ENCODE results near the gene ZNF620.
"Not testable (repeated sequence)": the region's sequence is repeated elsewhere in the genome, so short reads cannot be mapped to it uniquely, and the experiment has no call there.

The ZNF620 gene

DNA sequence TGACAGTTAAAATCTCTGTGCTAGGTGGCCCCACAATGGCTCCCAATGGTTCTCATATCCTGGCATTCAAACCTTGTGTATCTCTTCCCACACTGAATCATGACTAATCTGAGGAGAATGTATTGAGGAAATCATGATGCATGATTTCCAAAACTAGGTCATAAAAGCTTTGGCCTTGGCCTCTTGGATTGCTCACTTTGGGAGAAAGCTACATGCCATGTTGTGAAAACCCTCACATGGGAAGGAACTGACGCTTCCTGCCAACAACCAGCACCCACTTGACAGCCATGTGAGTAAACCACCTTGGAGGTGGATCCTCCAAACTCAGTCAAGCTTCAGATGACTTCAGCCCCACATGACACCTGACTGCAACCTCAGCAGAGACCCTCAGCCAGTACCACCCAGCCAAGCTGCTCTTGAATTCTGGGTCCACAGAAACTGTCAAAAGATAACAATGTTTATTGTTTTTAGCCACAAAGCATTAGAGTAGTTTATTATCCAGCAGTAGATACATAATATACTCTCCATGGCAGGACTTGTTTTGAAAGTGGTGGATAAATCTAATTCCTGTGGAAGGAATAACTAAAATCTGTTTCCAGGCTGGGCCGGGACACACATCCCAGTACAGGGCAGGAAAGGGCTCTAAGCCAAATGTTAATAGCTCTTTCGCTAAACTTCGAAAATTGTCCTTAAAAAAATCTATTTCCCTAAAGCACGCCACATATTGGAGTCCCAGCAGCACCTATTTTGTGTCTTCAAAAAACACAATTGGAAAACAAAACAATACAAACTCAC, 1.0 kb upstream of the ZNF620 start:
- DNase-seq = no peak

GRCh38 chr3:40511031-40511718, 5.3 kb downstream of the ZNF620 start:
- no peak for DNase-seq

GRCh38 chr3:40516201-40516600, 10.4 kb downstream of the ZNF620 start:
- no peak for DNase-seq

- no peak for DNase-seq
Measured at GRCh38 chr3:40518067-40518466, 12.2 kb downstream of the ZNF620 start.

- no peak for DNase-seq
Measured at GRCh38 chr3:40518848-40519247, 13.0 kb downstream of the ZNF620 start.

DNA sequence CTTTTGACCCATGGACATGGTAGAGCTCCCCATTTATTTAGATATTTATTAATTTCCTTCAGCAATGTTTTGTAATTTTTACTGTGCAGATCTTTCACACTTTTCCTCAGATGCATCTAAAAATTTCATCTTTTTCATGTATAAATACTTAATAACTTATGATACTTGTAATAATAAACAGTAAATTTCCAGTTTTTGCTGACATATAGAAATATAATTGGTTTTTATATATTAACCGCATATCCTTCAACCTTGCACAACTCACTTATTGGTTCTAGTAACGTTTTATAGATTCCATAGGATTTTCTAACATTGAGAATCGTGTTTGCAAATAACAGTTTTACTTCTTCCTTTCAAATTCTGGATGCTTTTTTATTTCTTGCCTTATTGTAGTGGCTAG, 15.4 kb downstream of the ZNF620 start:
- DNase-seq = no peak

- DNase-seq = no peak
Measured at GRCh38 chr3:40523781-40524180, 17.9 kb downstream of the ZNF620 start.

DNA sequence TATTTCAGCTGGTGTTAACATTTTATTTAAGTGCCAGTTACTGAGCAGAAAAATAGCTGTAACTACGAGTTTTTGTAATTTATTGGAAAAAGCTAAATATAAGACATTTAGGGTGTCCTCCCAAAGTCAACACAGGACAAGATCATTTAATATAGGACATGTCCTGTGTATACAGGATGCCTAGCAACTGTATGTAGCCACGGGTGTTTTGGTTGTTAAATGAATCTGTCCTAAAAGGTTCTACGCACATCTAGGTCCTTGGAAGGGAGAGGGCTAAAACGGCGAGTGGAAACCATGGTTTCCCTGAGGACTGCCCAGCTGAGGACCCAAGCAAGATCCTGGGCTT, 18.4 kb downstream of the ZNF620 start:
- no peak for DNase-seq

- peak; percentile 57 to 78 (median 69) for DNase-seq
Measured at GRCh38 chr3:40524568-40525285, 18.9 kb downstream of the ZNF620 start, which contains the start of gene ZNF621. Gene ZNF621, plus strand, starts transcription at chr3:40524960. Its CDS starts 881 bp downstream, at chr3:40525841.

GRCh38 chr3:40528426-40528825, 22.6 kb downstream of the ZNF620 start:
- no peak for DNase-seq

DNA sequence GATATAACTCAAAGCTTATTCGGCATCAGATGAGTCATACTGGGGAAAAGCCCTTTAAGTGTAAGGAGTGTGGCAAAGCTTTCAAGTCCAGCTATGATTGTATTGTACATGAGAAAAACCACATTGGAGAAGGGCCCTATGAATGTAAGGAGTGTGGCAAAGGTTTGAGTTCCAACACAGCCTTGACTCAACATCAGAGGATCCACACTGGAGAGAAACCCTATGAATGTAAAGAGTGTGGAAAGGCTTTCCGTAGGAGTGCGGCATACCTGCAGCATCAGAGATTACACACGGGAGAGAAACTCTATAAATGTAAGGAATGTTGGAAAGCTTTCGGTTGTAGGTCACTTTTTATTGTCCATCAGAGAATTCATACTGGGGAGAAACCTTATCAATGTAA, 26.4 kb downstream of the ZNF620 start:
- no peak for DNase-seq

GRCh38 chr3:40534283-40534682, 28.4 kb downstream of the ZNF620 start:
- DNase-seq = no peak

GRCh38 chr3:40546816-40547215, 41.0 kb downstream of the ZNF620 start:
- DNase-seq = no peak

- no peak for DNase-seq
Measured at GRCh38 chr3:40550167-40550566, 44.3 kb downstream of the ZNF620 start.

- no peak for DNase-seq
Measured at GRCh38 chr3:40557575-40558161, 51.8 kb downstream of the ZNF620 start.

- not testable (repeated sequence) for DNase-seq
Measured at GRCh38 chr3:40562482-40562881, 56.6 kb downstream of the ZNF620 start.

GRCh38 chr3:40565629-40566028, 59.8 kb downstream of the ZNF620 start:
- DNase-seq = not testable (repeated sequence)

- no peak for DNase-seq
Measured at GRCh38 chr3:40566694-40567093, 60.9 kb downstream of the ZNF620 start.
